ENCODE results near the gene PHACTR4.

DNA sequence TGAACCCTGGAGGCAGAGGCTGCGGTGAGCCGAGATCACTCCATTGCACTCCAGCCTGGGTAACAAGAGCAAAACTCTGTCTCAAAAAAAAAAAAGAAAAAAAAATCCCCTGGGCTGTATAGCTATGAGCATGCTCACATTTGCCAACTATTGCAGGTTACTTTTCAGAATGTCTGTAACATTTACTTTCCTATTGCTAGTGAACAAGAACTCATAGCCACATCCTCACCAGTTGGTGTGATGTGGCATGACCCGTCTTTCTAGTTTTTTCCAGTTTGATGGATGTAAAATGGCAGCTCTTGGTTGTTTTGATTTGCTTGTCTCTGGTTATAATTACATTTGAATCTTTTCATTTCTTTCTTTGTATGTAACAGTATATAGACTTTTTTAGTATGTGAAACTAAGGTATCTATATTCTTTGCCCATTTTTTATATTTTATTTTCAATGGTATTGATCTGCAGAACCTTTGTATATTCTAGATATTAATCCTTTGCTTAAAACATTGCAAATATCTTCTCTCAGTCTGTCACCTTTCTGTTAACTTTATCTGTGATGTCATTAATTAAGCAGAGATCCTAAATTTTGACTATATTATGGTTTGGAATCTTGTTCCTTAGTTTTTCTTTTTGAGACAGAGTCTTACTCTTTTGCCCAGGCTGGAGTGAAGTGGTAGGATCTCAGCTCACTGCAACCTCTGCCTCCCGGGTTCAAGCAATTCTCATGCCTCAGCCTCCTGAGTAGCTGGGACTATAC, 29.1 kb upstream of the PHACTR4 start:
- TF ChIP-seq, protein P1, sequence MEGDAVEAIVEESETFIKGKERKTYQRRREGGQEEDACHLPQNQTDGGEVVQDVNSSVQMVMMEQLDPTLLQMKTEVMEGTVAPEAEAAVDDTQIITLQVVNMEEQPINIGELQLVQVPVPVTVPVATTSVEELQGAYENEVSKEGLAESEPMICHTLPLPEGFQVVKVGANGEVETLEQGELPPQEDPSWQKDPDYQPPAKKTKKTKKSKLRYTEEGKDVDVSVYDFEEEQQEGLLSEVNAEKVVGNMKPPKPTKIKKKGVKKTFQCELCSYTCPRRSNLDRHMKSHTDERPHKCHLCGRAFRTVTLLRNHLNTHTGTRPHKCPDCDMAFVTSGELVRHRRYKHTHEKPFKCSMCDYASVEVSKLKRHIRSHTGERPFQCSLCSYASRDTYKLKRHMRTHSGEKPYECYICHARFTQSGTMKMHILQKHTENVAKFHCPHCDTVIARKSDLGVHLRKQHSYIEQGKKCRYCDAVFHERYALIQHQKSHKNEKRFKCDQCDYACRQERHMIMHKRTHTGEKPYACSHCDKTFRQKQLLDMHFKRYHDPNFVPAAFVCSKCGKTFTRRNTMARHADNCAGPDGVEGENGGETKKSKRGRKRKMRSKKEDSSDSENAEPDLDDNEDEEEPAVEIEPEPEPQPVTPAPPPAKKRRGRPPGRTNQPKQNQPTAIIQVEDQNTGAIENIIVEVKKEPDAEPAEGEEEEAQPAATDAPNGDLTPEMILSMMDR (IDR thresholded peaks at IDR 0.05), result no peak
- TF ChIP-seq POLR2A (IDR thresholded peaks at IDR 0.05), result no peak
